GM19193 (cell line): Measurements from ENCODE around the gene GLI1.
A peak's percentile ranks its signal among the peaks of the same experiment; 100 is the strongest.

Source experiments
- POLR2A ChIP-seq: IDR thresholded peaks from 4 replicates; pipeline ENCODE4 v1.6.1; 2011; ENCODE audit not compliant: insufficient read depth, insufficient read length; ENCODE audit errors: extremely low read depth

Gene GLI1

DNA sequence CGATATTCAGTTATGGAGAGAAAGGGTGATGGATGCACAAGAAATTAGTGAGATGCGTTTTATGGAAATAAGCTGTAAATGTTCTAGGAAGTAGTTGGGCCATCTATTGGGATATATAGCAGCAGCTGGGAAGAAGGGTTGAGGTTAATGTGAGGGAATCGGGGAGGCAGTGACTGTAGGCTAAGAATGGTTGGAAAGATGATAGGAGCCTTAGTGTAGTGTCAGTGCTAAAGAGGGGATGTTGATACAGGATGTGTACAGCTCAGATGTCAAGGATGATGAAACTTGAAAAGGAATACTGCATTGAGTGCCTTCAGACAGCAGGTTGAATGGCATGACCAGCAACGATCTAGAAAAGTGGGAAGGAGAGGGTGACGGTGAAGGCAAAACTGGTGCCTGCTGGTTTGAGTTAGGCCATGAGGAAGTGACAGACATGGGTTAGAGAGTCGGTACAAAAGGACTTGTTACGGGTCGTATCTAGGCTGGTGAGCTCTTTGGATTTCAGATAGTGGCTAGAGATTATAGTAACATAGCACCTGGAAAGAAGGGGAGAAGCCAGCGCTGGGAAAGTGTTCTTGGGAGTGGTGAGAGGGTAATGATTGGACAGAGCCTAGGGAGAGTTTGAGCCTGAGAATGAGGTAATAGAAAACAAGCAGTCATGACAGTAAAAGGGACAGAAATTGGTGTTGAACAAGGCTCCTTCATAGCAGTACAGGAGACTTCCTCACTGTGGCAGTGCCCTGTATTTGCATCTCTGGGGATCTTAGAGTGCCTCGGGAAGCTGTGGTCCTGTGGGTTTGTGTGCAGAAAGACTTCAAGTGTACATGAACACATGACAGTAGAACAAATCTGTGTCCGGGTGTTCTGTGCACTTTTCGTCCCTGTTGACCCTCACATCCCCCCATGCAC is 37.9 kb downstream of the GLI1 start:
- TF ChIP-seq POLR2A = peak; percentile 25

DNA sequence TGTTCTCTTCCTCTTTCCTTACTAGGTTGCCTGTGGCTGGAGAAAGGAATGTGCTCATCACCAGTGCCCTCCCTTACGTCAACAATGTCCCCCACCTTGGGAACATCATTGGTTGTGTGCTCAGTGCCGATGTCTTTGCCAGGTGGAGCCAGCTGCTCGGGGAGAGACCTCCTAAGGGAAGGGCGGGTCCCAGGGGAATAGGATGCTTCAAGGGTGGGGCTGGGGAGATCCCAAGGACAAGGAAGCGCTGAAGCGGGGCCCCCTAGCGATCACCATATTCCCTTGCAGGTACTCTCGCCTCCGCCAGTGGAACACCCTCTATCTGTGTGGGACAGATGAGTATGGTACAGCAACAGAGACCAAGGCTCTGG is 38.5 kb downstream of the GLI1 start:
- no peak for TF ChIP-seq POLR2A

DNA sequence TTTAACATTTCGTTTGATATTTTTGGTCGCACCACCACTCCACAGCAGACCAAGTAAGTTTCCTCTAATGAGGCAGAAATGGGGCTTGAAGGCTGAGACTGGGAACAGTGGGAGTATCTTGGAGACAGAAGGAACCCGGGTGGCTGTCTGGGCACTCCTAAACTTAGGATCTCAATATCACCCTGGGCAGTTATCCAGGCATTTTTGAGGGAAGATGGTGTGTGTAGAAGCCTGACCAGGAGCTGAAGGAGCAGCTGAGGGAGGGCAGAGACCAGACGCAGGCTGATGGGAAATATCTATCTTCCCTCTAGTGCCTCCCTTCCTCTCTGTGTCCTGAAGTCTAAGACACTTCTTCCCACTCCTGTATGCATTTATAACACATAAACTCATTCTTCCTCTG is 39.0 kb downstream of the GLI1 start:
- no peak for TF ChIP-seq POLR2A

DNA sequence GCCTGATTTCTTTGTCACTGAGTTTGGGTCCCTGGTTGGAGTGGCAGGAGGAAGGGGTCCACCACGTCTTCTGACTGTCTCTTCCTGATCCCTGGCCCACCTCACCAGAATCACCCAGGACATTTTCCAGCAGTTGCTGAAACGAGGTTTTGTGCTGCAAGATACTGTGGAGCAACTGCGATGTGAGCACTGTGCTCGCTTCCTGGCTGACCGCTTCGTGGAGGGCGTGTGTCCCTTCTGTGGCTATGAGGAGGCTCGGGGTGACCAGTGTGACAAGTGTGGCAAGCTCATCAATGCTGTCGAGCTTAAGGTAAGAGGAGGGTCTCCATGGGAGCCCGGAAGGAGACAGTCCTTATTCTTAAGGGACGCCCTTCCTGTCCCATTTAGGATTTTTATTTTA is 40.6 kb downstream of the GLI1 start:
- no peak for TF ChIP-seq POLR2A

DNA sequence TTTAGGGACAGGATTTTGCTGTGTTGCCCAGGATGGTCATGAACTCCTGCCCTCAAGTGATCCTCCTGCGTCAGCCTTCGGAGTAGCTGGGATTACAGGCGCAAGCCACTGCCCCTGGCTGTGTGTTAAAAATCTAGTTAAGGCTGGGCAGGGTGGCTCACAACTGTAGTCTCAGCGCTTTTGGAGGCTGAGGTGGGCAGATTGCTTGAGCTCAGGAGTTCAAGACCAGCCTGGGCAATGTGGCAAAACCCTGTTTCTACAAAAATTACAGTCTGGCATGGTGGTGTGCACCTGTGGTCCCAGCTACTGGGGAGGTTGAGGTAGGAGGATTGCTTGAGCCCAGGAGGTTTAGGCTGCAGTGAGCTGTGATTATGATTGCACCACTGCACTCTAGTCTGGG is 51.6 kb downstream of the GLI1 start:
- TF ChIP-seq POLR2A = no peak

DNA sequence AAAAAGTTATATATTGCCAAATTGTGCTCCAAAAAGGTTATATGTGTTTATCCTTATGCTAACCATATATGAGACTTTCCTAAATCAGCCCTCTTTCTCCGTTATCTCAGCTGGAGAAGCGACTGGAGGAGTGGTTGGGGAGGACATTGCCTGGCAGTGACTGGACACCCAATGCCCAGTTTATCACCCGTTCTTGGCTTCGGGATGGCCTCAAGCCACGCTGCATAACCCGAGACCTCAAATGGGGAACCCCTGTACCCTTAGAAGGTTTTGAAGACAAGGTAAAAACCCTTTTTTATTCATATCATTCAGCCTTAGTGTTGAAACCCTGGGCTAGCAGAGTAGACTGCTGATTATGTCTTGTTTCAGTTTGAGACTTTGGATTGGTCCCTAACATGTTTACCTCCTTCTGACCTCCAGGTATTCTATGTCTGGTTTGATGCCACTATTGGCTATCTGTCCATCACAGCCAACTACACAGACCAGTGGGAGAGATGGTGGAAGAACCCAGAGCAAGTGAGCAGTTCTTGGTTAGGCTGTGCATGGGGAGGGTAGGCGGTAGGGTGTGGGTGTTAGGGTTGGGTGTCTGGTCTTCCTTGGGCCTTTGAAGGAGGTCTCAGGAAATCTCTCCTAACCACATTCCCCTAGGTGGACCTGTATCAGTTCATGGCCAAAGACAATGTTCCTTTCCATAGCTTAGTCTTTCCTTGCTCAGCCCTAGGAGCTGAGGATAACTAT is 52.2 kb downstream of the GLI1 start:
- no peak for TF ChIP-seq POLR2A

DNA sequence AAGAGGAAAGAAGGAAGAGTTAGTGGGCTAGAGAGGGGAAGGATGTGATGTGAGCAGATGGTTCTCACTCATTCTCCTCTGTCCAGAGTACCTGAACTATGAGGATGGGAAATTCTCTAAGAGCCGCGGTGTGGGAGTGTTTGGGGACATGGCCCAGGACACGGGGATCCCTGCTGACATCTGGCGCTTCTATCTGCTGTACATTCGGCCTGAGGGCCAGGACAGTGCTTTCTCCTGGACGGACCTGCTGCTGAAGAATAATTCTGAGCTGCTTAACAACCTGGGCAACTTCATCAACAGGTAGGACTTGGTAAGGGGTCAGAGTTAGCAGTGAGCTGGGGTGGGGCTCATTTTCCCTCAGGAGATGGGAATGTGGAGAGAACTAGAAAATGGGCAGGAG is 53.1 kb downstream of the GLI1 start:
- no peak for TF ChIP-seq POLR2A

DNA sequence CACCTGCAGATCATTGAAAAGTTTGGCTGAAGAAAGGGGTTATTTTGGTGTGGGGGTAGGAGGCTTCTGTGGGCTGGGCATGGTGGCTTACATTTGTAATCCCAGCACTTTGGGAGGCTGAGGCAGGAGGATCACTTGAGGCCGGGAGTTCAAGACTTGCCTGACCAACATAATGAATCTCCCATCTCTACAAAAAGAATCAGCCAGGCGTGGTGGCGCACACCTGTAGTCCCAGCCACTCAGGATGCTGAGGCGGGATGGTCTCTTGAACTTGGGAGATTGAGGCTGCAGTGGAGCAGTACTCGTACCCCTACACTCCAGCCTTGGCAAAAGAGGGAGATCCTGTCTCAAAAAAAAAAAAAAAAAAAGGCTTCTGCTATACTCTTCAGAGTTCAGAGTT is 53.7 kb downstream of the GLI1 start:
- no peak for TF ChIP-seq POLR2A

DNA sequence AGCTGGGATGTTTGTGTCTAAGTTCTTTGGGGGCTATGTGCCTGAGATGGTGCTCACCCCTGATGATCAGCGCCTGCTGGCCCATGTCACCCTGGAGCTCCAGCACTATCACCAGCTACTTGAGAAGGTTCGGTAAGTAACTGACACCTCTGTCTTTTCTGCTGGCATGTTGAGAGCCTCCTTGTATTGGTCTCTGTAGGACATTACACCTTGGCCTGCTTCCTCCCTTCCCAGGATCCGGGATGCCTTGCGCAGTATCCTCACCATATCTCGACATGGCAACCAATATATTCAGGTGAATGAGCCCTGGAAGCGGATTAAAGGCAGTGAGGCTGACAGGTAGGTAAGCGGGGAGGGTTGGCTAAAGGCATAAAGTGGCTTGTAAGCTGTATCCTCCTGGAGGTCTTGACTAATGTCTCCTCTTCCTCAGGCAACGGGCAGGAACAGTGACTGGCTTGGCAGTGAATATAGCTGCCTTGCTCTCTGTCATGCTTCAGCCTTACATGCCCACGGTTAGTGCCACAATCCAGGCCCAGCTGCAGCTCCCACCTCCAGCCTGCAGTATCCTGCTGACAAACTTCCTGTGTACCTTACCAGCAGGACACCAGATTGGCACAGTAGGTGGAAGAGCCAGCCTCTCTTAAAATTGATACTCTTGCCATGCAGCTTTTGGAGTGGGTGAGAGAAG is 55.3 kb downstream of the GLI1 start:
- no peak for TF ChIP-seq POLR2A

DNA sequence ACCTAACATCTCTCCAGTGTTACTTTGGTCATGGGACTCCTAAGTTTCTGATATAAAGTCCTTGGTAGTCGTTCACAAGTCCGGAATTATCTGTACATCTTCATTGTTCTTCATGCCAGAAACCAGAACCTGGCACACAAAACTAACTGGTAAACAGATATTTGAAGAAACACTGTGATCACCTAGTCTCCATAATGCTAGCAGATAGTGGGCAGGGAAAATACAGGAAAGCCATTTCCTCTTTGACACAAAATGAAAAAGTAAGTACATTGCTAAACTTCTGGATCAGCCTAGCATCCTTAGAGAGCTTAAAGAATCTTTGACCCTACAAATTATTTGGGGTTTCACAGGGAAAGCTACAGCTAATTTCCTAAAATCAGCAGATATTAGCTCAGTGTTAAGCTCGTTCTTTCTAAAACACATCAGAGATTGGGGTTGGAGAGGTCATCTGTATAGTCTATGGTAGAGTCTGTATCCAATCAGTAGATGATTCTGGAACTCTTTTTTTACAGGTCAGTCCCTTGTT is 55.9 kb downstream of the GLI1 start:
- TF ChIP-seq POLR2A = no peak

DNA sequence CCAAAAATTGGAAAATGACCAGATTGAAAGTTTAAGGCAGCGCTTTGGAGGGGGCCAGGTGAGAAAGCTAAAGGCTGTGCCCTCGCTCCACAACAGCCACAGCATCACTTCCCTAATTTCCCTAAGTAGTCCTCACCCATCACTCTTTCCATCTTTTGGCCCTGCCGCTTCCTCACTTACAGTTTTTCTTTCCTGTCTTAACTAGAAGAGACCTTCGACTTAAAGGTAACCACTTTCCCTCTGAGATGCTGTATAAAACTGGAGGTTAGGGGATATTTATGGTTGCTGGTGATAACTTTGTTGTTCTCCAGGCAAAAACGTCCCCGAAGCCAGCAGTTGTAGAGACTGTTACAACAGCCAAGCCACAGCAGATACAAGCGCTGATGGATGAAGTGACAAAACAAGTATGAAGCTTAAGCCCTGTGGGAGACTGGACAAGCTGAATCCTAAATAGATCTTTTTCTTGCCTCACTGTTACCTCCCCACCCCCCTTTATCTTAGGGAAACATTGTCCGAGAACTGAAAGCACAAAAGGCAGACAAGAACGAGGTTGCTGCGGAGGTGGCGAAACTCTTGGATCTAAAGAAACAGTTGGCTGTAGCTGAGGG is 56.5 kb downstream of the GLI1 start:
- no peak for TF ChIP-seq POLR2A

DNA sequence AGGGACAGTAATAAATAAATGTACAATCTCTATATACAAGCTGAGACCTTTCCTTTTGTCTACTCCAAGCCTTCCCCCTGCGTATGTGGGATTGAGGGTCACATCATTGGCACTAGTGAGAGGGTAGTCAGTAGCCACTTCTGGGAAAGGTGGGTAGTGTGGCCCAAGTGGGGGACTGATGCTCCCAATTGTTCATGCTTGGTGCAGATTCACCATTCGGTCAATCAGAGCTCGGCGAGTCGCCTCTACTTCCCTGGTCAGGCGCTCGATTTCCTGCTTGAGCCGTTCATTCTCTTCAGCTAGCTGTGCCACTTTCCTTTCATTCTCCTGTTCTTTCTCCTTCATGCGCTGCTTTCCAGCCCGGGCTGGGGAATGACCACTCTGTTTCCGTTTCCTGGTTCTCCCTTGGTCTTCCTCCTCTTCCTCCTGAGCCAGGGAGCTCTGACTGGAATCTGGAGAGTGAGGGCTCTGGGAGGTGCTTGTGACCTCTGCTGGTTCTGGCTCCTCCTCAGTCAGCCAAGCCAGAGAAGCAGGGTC is 57.1 kb downstream of the GLI1 start:
- TF ChIP-seq POLR2A = peak; percentile 38

DNA sequence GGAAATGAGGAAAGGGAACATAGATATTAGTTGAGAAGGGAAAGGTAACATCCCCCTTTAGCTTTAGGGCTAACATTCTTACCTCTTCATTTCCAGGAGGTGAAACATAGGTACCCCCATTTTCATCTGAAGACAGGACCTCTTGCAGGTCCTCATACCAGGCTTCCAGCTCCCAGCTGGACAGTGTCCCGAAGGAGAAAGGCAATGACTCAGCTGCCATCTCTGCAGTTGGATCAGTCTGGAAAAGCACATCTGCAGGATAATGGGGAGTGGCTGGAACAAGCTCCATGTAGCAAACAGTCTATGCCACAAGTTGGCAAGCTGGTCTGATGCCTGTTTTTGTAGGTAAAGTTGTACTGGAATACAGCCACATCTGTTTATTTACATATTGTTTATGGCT is 57.6 kb downstream of the GLI1 start:
- TF ChIP-seq POLR2A = no peak

DNA sequence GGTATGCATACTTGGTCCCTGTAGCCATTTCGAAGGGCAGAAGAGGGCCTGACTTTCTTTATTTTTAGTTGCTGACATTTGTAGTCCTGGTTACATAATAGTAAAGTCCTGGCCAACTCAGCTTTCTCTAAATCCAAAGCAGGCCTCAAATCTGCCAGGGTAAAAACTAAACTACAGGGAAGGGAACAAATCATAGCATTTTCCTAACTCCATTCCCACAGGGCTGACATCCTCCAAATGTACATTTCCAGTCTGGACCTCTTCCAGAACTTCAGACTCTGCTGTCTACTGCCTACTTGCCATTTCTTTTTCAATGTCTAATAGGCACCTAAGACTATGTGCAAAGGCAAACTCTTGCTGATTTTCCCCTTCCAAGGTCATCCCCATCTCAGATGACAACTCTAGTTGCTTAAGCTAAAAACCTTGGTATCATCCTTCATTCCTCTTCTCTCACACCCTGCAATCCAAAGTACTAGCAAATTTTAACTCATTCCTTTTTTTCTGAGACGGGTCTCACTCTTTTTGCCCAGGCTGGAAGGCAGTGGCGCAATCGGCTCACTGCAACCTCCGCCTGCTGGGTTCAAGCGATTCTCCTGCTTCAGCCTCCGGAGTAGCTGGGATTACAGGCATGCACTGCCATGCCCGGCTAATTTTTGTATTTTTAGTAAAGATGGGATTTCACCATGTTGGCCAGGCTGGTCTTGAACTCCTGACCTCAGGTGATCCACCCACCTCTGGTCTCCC is 58.8 kb downstream of the GLI1 start:
- no peak for TF ChIP-seq POLR2A
